ENCODE measurements around the gene LTB. TPM values are rescaled to one million over a fixed set of nuclear protein-coding genes. Genes with fewer than 3 reads are reported as not detected.

LTB gene
- total and polyA plus RNA-seq, 2 of the 13 experiments (the other 11 are each of a cell fraction or from before 2014, with no cell fraction given) = 0.09 to 0.22 TPM

DNA sequence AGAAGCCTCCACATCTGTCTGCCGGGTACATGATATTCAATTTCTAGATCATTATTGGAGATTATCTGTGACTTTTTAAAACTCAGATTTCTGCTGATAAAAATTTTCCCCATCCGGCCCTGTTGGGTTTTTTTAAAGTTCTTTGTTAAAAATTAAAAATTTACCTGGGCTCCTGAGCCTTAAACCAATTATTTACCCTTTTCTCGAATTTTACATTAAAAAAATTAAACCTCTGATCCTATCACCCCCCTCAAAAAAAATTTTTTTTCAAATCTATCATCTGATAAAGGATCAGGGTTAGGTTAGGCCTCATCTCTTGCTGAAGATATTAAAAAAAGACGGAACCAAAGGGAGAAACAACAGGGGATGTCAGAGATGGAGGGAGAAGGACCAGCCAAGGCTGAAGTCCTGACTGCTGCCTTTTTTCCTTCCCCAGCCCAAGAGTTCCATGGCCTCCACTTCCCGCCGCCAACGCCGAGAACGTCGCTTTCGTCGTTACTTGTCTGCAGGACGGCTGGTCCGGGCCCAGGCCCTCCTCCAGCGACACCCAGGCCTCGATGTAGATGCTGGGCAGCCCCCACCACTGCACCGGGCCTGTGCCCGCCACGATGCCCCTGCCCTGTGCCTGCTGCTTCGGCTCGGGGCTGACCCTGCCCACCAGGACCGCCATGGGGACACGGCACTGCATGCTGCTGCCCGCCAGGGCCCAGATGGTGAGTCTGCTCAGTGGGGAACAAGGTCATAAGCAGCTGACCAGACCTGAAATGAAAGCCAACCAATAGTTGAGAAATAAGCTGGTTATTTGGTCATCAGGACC, 34.3 kb downstream of the LTB start (continued):
- TF ChIP-seq, protein P1, sequence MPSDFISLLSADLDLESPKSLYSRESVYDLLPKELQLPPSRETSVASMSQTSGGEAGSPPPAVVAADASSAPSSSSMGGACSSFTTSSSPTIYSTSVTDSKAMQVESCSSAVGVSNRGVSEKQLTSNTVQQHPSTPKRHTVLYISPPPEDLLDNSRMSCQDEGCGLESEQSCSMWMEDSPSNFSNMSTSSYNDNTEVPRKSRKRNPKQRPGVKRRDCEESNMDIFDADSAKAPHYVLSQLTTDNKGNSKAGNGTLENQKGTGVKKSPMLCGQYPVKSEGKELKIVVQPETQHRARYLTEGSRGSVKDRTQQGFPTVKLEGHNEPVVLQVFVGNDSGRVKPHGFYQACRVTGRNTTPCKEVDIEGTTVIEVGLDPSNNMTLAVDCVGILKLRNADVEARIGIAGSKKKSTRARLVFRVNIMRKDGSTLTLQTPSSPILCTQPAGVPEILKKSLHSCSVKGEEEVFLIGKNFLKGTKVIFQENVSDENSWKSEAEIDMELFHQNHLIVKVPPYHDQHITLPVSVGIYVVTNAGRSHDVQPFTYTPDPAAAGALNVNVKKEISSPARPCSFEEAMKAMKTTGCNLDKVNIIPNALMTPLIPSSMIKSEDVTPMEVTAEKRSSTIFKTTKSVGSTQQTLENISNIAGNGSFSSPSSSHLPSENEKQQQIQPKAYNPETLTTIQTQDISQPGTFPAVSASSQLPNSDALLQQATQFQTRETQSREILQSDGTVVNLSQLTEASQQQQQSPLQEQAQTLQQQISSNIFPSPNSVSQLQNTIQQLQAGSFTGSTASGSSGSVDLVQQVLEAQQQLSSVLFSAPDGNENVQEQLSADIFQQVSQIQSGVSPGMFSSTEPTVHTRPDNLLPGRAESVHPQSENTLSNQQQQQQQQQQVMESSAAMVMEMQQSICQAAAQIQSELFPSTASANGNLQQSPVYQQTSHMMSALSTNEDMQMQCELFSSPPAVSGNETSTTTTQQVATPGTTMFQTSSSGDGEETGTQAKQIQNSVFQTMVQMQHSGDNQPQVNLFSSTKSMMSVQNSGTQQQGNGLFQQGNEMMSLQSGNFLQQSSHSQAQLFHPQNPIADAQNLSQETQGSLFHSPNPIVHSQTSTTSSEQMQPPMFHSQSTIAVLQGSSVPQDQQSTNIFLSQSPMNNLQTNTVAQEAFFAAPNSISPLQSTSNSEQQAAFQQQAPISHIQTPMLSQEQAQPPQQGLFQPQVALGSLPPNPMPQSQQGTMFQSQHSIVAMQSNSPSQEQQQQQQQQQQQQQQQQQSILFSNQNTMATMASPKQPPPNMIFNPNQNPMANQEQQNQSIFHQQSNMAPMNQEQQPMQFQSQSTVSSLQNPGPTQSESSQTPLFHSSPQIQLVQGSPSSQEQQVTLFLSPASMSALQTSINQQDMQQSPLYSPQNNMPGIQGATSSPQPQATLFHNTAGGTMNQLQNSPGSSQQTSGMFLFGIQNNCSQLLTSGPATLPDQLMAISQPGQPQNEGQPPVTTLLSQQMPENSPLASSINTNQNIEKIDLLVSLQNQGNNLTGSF (CRISPR knock-in tag; IDR thresholded peaks at IDR 0.05) = no peak
- TF ChIP-seq MTA1 (CRISPR knock-in tag; IDR thresholded peaks at IDR 0.05; ENCODE audit: borderline replicate concordance) (peak; percentile 50; the same call in 1 of the 2 replicates), ZSCAN21 (CRISPR knock-in tag; IDR thresholded peaks at IDR 0.05; ENCODE audit: borderline replicate concordance) (0 out of 2 replicates have a peak, but pooled peaks have one; percentile 12), MEF2D (CRISPR knock-in tag; IDR thresholded peaks at IDR 0.05) (no peak), ZNF20 (CRISPR knock-in tag; IDR thresholded peaks at IDR 0.05) (0 out of 2 replicates have a peak, but pooled peaks have one; percentile 41), ZNF225 (CRISPR knock-in tag; IDR thresholded peaks at IDR 0.05) (peak; percentile 71; the same call in 1 of the 2 replicates), ZNF451 (CRISPR knock-in tag; IDR thresholded peaks at IDR 0.05) (0 out of 2 replicates have a peak, but pooled peaks have one; percentile 41), CREM (IDR thresholded peaks at IDR 0.05) (0 out of 2 replicates have a peak, but pooled peaks have one; percentile 7), CREM (CRISPR knock-in tag; IDR thresholded peaks at IDR 0.05) (no peak)
- TF ChIP-seq, protein P2, sequence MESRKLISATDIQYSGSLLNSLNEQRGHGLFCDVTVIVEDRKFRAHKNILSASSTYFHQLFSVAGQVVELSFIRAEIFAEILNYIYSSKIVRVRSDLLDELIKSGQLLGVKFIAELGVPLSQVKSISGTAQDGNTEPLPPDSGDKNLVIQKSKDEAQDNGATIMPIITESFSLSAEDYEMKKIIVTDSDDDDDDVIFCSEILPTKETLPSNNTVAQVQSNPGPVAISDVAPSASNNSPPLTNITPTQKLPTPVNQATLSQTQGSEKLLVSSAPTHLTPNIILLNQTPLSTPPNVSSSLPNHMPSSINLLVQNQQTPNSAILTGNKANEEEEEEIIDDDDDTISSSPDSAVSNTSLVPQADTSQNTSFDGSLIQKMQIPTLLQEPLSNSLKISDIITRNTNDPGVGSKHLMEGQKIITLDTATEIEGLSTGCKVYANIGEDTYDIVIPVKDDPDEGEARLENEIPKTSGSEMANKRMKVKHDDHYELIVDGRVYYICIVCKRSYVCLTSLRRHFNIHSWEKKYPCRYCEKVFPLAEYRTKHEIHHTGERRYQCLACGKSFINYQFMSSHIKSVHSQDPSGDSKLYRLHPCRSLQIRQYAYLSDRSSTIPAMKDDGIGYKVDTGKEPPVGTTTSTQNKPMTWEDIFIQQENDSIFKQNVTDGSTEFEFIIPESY (CRISPR knock-in tag; IDR thresholded peaks at IDR 0.05) = peak; percentile 88
- TF ChIP-seq, protein P3, sequence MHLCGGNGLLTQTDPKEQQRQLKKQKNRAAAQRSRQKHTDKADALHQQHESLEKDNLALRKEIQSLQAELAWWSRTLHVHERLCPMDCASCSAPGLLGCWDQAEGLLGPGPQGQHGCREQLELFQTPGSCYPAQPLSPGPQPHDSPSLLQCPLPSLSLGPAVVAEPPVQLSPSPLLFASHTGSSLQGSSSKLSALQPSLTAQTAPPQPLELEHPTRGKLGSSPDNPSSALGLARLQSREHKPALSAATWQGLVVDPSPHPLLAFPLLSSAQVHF (CRISPR knock-in tag; IDR thresholded peaks at IDR 0.05) = 0 out of 2 replicates have a peak, but pooled peaks have one; percentile 19
- TF ChIP-seq, protein P4, sequence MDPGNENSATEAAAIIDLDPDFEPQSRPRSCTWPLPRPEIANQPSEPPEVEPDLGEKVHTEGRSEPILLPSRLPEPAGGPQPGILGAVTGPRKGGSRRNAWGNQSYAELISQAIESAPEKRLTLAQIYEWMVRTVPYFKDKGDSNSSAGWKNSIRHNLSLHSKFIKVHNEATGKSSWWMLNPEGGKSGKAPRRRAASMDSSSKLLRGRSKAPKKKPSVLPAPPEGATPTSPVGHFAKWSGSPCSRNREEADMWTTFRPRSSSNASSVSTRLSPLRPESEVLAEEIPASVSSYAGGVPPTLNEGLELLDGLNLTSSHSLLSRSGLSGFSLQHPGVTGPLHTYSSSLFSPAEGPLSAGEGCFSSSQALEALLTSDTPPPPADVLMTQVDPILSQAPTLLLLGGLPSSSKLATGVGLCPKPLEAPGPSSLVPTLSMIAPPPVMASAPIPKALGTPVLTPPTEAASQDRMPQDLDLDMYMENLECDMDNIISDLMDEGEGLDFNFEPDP (CRISPR knock-in tag; conservative IDR thresholded peaks at IDR 0.05) = no peak
- TF ChIP-seq, protein P5, sequence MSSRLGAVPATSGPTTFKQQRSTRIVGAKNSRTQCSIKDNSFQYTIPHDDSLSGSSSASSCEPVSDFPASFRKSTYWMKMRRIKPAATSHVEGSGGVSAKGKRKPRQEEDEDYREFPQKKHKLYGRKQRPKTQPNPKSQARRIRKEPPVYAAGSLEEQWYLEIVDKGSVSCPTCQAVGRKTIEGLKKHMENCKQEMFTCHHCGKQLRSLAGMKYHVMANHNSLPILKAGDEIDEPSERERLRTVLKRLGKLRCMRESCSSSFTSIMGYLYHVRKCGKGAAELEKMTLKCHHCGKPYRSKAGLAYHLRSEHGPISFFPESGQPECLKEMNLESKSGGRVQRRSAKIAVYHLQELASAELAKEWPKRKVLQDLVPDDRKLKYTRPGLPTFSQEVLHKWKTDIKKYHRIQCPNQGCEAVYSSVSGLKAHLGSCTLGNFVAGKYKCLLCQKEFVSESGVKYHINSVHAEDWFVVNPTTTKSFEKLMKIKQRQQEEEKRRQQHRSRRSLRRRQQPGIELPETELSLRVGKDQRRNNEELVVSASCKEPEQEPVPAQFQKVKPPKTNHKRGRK (CRISPR knock-in tag; IDR thresholded peaks at IDR 0.05) = peak; percentile 73; the same call in 1 of the 2 replicates
- TF ChIP-seq, protein P6, sequence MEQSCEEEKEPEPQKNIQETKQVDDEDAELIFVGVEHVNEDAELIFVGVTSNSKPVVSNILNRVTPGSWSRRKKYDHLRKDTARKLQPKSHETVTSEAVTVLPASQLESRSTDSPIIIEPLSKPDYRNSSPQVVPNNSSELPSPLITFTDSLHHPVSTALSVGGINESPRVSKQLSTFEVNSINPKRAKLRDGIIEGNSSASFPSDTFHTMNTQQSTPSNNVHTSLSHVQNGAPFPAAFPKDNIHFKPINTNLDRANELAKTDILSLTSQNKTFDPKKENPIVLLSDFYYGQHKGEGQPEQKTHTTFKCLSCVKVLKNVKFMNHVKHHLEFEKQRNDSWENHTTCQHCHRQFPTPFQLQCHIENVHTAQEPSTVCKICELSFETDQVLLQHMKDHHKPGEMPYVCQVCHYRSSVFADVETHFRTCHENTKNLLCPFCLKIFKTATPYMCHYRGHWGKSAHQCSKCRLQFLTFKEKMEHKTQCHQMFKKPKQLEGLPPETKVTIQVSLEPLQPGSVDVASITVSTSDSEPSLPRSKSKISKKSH (CRISPR knock-in tag; IDR thresholded peaks at IDR 0.05; ENCODE audit: borderline replicate concordance) = peak; percentile 59; the same call in 1 of the 2 replicates
